MG63 (cell line): Measurements from ENCODE around the gene TFAP2B. TPM values are rescaled to one million over a fixed set of nuclear protein-coding genes. Genes with fewer than 3 reads are reported as not detected.

ENCODE experiments used
- DNase-seq: peaks from one replicate; pipeline ENCODE4 v3.0.0-alpha.2; 2020
- H3K27me3 ChIP-seq: fragments of 250-450 bp; sonication (Bioruptor Pico); 2 replicates; pipeline ENCODE4 v1.5.1; 2020; ENCODE audit warnings: mild to moderate bottlenecking, moderate library complexity
- H3K36me3 ChIP-seq: fragments of 250-450 bp; sonication (Bioruptor Pico); 2 replicates; pipeline ENCODE4 v1.5.1; 2020; ENCODE audit warnings: mild to moderate bottlenecking, moderate library complexity
- H3K4me3 ChIP-seq: fragments of 250-450 bp; sonication (Bioruptor Pico); 2 replicates; pipeline ENCODE4 v1.5.1; 2020; ENCODE audit warnings: mild to moderate bottlenecking, moderate library complexity
- H3K9me3 ChIP-seq: fragments of 250-450 bp; sonication (Bioruptor Pico); 2 replicates; pipeline ENCODE4 v1.5.1; 2020; ENCODE audit warnings: mild to moderate bottlenecking, moderate library complexity
- total RNA-seq: library from RNA; depleted of rRNA; stranded (reverse); fragments of >200 nt; shearing (Covaris generic); gene quantifications from 2 replicates; pipeline ENCODE4 v1.2.3, GENCODE V29; 2014; ENCODE audit warnings: low replicate concordance; rRNA removed

TFAP2B gene
- total RNA-seq = not detected in 2 replicates

DNA sequence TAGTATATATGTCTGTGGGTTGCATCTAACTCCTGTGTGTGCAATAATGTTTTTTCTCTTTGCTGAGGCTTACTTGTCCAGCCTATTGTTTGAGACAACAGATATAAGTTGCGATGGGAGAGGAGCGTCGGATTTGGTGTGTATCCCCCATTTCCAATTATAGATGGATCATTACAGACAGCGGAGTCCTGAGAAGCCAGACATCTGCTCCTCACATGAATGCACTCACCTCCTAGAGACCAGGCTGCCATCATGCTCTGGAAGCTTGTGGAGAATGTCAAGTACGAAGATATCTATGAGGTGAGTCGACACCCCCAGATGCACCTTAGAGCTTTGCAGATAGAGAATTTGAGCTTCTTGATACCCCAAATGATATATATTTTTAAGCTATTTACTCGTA, at the start of gene TFAP2B:
Gene TFAP2B (plus strand): TSS at position 199 of the 400 bp plus-strand sequence. CDS start 21 bp downstream, at position 220.
- Histone ChIP-seq H3K4me3 (no peak within 1 kb of the TSS), H3K9me3 (no peaks in the 10 kb centered on the region), H3K27me3 (peaks cover 21% of the 10 kb centered on the region), H3K36me3 (no peaks in the 10 kb centered on the region)
- no peak for DNase-seq

GRCh38 chr6:50778696-50779095, 40.0 kb upstream of the TFAP2B start:
- Histone ChIP-seq H3K36me3 (no peaks in the 10 kb centered on the region), H3K9me3 (no peaks in the 10 kb centered on the region), H3K4me3 (no peak overlapping the region), H3K27me3 (no peaks in the 10 kb centered on the region)
- DNase-seq = no peak

DNA sequence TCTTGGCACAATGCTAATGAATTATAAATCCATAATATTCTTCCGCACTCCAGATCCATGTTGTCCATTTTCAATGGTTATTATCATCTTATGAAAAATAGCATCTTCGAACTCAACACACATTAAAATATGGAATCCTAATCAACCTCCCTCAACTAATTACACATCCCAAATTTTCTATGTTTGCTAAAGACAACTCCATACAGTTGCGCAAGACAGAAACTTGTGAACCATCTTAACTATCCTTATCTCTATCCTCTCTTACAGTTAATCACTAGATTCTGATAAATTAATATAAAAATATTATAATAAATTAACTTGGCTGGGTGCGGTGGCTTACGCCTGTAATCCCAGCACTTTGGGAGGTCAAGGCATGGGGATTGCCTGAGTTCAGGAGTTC, 38.3 kb upstream of the TFAP2B start:
- Histone ChIP-seq H3K36me3 (no peaks in the 10 kb centered on the region), H3K9me3 (no peaks in the 10 kb centered on the region), H3K4me3 (no peak overlapping the region), H3K27me3 (no peaks in the 10 kb centered on the region)
- DNase-seq = no peak

GRCh38 chr6:50785921-50786320, 32.8 kb upstream of the TFAP2B start:
- Histone ChIP-seq H3K4me3 (no peak overlapping the region), H3K36me3 (no peaks in the 10 kb centered on the region), H3K9me3 (no peaks in the 10 kb centered on the region), H3K27me3 (no peaks in the 10 kb centered on the region)
- DNase-seq = no peak

DNA sequence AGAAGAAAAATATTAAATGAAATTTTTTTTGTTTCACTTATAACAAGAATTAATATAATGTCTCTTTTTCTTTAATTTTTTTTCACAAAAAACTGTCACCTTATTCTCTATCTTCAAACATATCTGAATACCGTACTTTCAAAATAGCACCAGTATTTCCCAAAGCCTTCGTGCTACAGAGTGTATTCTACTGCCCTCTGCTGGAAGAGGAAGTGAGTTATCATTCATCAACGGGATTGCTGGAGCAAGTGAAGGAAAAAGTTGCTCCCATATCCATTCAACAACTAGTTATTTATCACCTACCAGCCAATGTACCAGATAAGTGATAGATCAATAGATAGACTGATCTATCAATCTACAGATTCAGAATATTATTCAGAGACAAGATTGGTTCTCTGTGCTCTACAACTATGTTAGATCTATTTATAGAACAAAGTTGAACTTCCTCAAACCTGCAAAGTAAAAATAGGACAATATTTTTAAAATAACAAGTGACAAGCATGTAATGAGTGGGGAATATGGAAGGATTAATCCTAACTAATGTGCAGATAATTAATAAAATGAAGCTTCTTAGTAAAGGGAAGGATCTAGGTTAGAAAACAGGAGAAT, 26.7 kb upstream of the TFAP2B start:
- H3K27me3 ChIP-seq = no peaks in the 10 kb centered on the region
- H3K9me3 ChIP-seq = no peaks in the 10 kb centered on the region
- no peaks in the 10 kb centered on the region for H3K36me3 ChIP-seq
- no peak for DNase-seq
- no peak overlapping the region for H3K4me3 ChIP-seq

DNA sequence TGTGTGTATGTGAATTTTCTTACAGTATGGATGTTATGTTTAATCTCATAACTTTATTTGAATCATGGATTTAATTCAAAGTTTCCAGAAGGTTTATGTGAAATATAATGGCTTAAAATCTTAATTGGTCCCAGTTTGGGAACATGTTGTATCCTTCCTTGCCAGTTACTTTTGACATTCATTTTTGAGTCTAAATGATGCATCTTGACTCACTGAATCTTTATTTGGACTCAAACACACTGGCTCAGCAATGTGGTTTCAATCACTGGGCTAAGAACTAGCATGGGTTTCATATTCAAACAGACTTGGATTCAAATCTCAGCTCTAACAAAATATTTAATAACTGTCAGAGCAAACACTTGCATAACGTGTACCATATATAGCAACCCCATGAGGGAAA, 25.9 kb upstream of the TFAP2B start:
- H3K27me3 ChIP-seq = no peaks in the 10 kb centered on the region
- no peak for DNase-seq

DNA sequence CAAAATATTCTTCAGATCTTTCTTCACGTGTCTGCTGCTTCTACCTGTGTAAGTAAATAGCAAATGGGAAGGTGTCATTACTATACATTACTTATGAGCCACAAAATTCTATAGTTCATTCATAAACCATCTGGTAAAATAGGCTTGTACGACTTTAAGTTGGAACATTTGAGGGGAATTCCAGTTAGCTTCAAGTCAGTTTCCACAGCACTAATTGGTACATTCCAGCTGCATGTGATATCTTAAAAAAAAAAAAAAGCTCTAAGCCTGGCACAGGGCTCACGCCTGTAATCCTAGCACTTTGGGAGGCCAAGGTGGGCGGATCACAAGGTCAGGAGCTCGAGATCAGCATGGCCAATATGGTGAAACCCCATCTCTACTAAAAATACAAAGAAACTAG, 23.1 kb upstream of the TFAP2B start:
- no peaks in the 10 kb centered on the region for H3K27me3 ChIP-seq
- no peak for DNase-seq
- H3K4me3 ChIP-seq = no peak overlapping the region
- no peaks in the 10 kb centered on the region for H3K9me3 ChIP-seq
- no peaks in the 10 kb centered on the region for H3K36me3 ChIP-seq

More for the DNA sequence above, 25.9 kb upstream of the TFAP2B start:
- no peaks in the 10 kb centered on the region for H3K36me3 ChIP-seq
- no peak overlapping the region for H3K4me3 ChIP-seq
- H3K9me3 ChIP-seq = no peaks in the 10 kb centered on the region

DNA sequence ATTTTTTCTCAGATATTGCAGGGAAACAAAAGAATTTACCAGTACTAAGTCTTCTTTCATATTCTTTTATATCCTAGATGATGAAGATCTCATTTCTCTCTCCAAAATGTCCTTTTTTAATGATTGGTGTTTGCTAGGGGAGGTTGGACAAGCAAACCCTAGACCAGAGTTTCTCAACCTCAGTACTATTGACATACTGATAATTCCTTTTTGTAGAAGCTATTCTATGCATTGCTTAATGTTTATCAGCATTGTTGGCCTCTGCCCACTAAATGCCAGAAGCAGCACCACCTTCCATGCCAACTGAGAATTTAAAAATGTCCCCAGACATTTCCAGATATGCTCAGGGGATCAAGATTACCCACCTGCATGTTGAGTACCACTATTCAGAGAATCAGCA, 14.4 kb upstream of the TFAP2B start:
- DNase-seq = no peak
- Histone ChIP-seq H3K9me3 (no peaks in the 10 kb centered on the region), H3K4me3 (no peak overlapping the region), H3K27me3 (no peaks in the 10 kb centered on the region), H3K36me3 (no peaks in the 10 kb centered on the region)

- no peak overlapping the region for H3K4me3 ChIP-seq
- DNase-seq = no peak
- H3K36me3 ChIP-seq = no peaks in the 10 kb centered on the region
Observed at GRCh38 chr6:50807035-50807434, 11.6 kb upstream of the TFAP2B start.

DNA sequence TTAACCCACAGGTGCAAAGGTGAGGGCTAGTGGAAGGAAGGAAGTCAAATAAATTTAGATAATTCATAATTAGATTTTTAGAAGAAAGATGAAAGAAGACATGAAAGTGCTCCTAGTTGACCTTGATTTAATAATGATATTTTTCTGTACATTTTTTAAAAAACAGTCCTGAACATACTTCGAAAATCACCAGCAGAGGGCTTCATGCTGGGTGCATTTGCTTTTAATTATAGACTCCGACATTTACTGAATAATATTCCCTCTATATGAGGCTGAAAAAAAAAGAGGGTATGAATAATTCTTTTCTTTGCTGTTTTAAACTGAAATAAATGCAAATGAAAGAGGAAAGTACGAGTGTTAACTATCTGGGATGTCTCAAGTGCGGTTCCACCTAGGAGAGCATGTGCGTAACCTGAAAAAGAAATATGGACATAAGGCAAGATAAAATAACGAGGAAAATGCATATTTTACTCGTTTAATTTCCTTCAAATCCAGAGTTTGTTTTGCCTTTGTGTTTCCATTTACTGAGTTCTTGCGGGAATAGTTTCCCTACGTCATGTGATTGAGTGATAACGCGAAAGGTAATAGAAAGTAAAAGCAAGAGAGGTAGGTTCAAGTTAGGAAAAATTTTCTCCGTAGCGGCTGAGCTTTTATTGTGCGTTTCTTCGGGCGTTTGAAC, 3.1 kb upstream of the TFAP2B start:
- Histone ChIP-seq H3K4me3 (peak overlapping the region; percentile 51), H3K27me3 (peaks cover 14% of the 10 kb centered on the region), H3K36me3 (no peaks in the 10 kb centered on the region), H3K9me3 (no peaks in the 10 kb centered on the region)
- DNase-seq = no peak

More at GRCh38 chr6:50807035-50807434, 11.6 kb upstream of the TFAP2B start:
- Histone ChIP-seq H3K9me3 (no peaks in the 10 kb centered on the region), H3K27me3 (no peaks in the 10 kb centered on the region)

GRCh38 chr6:50816115-50816675, 2.5 kb upstream of the TFAP2B start:
- Histone ChIP-seq H3K36me3 (no peaks in the 10 kb centered on the region), H3K27me3 (peaks cover 20% of the 10 kb centered on the region), H3K9me3 (no peaks in the 10 kb centered on the region), H3K4me3 (peak overlapping the region; percentile 51)
- peak; percentile 28 for DNase-seq

DNA sequence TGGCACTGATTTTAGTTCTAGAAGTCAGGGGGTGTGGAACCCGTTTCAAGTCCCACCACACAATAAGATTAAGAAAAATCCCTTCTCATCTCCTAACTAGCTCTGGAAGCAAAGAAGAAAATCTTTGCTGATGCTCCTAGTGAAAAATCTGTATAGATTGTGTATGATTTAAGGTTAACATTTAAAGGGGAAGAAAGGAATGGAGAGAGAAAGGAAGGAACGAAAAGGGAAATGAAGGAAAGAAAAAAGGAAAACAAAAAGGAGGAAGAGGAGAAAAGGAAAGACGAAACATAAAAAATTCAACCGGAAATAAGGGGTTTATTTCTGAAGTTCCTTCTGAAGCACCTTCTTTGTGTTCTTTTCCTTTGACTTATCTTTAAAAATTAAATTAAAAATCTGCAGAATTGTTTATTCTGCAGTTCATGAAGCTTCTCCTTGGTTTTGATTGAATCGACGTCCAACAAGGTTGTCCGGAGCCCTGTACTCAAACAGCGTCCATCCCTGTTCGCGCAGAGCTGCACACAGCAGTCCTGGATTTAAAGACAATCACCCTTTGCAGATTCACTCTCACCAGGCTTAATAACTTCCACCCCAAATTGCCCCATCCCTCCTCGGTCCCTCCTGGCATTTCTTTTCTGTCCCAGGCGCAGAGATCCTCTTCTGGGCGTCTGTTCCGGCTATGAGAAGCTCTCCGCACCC, 1.6 kb upstream of the TFAP2B start:
- Histone ChIP-seq H3K9me3 (no peaks in the 10 kb centered on the region), H3K4me3 (no peak overlapping the region), H3K27me3 (peaks cover 20% of the 10 kb centered on the region), H3K36me3 (no peaks in the 10 kb centered on the region)
- DNase-seq = no peak

GRCh38 chr6:50817646-50817950, 1.1 kb upstream of the TFAP2B start:
- Histone ChIP-seq H3K4me3 (no peak overlapping the region), H3K36me3 (no peaks in the 10 kb centered on the region), H3K27me3 (peaks cover 20% of the 10 kb centered on the region), H3K9me3 (no peaks in the 10 kb centered on the region)
- DNase-seq = no peak

DNA sequence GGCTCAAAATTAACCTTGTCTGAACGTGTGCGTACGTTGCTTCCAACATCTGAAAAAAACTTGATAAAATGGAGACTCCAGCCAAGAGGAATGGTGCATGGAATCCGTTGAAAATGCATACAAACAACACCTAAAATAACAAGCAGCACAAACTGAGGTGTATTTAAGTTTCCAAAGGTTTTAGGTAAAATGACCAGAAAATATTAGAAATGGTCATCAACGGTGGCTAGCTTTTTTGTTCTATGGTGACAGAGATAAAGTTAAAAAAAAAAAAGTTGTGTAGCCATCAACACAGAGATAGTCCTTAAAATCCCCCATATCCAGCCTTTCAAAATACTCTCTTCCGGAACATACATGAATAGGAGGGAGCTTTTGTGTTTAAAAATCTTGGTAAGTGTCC, 651 bp upstream of the TFAP2B start:
- no peaks in the 10 kb centered on the region for H3K36me3 ChIP-seq
- no peaks in the 10 kb centered on the region for H3K9me3 ChIP-seq
- H3K4me3 ChIP-seq = no peak overlapping the region
- peaks cover 20% of the 10 kb centered on the region for H3K27me3 ChIP-seq
- DNase-seq = no peak

- Histone ChIP-seq H3K27me3 (peaks cover 25% of the 10 kb centered on the region), H3K9me3 (no peaks in the 10 kb centered on the region), H3K4me3 (no peak overlapping the region), H3K36me3 (no peaks in the 10 kb centered on the region)
- peak; percentile 30 for DNase-seq
Observed at GRCh38 chr6:50819466-50819903, 814 bp downstream of the TFAP2B start.

DNA sequence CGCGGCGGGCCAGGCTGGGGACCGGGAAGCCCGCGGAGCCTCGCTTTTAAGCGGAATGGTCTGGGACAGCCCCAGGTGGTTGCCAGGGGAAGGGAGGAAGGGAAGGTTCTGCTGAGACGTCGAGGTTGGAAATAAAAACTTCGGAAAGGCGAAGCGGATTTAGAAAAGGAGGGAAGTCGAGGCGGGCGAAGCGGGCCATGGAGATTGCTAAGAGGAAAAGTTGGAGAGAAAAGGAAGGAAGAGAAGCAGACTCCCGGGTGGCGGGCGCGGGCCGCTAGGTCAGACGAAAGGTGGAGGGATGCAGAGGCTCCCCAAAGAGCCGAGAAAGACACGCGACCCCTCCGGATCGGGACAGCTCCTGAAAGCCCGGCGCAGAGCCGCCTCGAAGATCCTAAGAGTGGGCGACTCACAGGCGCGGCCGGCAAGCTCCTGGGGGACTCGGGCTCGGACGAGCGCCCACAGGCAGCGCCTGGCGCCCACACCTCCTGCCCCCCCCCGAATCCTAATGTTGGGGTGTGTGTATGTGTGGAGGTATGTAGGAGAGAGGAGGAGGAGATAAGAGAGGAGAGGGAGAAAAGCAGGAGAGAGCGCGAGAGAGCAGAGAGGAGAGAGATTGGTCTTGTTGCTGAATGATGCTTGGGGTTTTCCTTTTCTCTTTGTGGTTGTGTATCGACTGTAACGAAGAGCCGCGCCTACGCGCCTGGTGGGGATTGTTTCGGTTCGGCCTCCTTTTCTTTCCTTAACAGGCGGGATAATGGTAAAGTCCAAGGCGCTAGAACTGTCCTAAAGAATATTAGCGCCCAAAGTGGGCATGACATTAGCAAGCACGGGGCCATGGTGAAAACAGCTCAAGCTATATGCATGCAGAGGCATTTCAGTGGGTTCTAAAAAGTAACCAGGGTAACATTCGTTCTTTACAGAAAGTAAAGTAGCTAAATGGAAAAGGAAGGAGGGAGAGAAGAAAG, 1.5 kb downstream of the TFAP2B start:
- peak; percentile 9 for DNase-seq
- Histone ChIP-seq H3K4me3 (0 out of 2 replicates have a peak overlapping the region, but pooled peaks have one; percentile 4), H3K27me3 (peaks cover 29% of the 10 kb centered on the region), H3K36me3 (no peaks in the 10 kb centered on the region), H3K9me3 (no peaks in the 10 kb centered on the region)
